Activated naive CD4-positive, alpha-beta T cell treated with Interleukin-2 at 50 U/mL for 16 hours (primary cell): ENCODE results near the gene CT45A9.
"Not testable (repeated sequence)": the region's sequence is repeated elsewhere in the genome, so short reads cannot be mapped to it uniquely, and the experiment has no call there.

ENCODE experiments used
- DNase-seq: peaks from one replicate; pipeline ENCODE4 v3.0.0-alpha.2; 2020

The CT45A9 gene, protein sequence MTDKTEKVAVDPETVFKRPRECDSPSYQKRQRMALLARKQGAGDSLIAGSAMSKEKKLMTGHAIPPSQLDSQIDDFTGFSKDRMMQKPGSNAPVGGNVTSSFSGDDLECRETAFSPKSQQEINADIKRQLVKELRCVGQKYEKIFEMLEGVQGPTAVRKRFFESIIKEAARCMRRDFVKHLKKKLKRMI

DNA sequence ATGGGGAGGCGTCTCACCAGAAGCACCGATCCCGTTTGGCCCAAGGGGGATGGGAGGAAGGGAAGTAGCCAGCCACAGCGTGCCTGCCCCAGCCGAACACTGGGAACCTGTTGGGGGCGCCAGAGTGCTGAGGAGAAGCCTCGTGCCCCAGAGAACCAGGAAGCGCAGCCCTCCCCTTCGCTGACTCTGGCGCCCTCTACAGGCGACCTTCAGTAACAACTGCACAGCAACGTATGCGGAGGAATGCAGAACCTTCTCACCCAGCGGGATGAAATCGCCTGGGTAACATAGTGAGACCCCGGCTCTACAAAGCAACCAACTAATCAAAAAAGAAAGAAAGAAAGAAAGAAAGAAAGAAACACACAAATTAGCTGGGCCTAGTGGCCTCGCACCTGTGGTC is at the start of gene CT45A9:
Gene CT45A9 (minus strand): TSS at position 101 of the 400 bp plus-strand sequence. CDS start 3,751 bp downstream, outside the sequence.
- DNase-seq, result not testable (repeated sequence)

DNA sequence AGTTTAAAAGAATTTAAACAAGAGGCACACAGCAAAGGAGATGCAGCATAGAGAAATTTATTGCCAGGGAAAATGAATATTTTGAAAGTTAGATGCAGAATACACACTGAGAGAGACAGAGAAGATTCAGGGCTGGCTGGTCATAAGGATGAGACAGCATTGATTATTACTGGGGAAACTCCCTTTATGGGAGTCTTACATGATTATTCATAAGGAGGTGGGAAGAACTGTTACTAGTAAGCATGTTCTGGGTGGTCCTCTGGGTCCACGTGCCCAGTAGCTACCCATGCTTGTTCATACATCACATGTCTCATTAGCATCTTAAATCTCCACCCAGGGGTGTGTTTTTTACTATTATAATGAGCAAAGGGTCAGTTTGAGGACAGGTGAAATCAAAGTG is 48.9 kb upstream of the CT45A9 start:
- not testable (repeated sequence) for DNase-seq

DNA sequence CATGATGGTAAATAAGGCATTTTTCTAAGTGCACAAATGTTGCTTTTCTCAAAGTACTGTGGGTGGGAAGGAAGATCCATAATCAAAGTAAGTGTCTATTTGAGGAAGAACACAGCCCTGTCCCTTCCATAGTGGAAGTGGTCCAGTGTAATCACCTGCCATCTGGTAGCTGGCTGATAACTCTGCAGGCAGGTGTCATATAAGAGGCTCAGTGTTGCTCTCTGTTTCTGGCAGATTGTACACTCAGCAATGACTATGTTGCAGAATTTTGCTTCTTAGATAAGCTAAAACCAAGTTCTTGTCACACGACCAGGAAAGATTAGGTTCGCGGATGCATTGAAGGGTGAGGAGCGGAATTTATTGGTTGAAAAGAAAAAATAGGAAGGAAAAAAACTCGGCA is 42.8 kb upstream of the CT45A9 start:
- DNase-seq, result no peak

DNA sequence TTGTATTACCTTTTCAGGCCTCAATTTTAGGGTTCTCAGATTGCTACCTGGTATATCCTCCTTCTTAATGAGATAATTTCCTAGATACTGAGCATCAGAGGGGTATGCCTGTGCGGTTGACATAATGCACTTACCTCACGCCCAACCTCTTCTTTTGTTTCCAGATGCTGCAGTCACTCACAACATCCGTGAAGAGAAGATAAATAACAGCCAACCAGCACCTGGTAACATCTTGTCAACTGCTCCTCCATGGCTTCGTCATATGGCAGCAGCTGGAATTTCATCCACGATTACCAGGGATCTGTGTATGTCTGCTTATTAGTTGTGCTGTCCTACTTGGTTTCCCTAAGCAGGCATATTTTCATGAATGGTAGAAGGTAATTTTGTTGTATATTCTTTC is 38.6 kb upstream of the CT45A9 start:
- DNase-seq, result no peak

DNA sequence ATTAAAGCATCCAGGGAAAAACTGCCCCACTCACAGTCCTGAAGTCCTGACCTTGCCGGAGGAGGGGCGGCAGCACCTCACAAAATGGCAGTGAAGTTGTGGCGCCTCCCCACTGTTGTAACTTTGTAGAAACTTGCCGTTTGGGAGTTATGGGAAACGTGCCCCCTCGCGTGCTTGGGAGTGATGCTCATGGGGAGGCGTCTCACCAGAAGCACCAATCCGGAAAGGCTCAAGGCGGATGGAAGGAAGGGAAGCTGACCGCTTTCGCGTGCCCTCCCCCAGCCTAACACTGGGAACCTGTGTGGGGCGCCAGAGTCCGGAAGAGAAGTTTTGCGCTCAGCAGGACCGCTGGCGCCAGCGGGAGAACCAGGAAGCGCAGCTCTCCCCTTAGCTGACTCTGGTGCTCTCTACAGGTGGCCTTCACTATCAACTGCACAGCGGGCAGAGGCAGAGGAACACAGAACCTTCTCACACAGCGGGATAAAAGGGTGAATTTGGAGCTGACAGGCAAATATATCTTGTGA is 21.7 kb upstream of the CT45A9 start, which contains the start of the genes CT45A10 and SAGE1:
Gene CT45A10 (minus strand): TSS at position 151 of the 524 bp plus-strand sequence. CDS start 8,100 bp downstream, outside the sequence.
Gene SAGE1 (plus strand): TSS at position 423 of the 524 bp plus-strand sequence. CDS start 2,527 bp downstream, outside the sequence.
- no peak for DNase-seq

DNA sequence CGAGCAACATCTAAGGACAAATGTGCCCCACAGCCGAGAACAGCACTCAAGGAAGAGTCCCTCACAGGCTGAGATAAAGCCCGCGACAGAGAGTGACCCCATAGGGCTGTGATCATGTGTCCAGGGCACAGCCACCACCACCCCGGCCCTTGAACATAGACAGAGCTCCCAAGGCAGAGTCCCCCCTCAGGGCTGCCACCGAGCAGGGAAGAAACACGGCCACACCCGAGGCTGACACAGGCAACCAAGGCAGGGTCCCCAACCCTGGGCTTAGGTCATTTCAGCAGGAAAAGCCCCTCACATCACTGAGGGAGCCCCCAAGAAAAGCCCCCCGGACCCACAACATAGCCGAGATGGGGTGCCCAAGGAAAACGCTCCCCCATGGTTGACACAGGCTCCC is 21.2 kb upstream of the CT45A9 start:
- DNase-seq, result no peak

DNA sequence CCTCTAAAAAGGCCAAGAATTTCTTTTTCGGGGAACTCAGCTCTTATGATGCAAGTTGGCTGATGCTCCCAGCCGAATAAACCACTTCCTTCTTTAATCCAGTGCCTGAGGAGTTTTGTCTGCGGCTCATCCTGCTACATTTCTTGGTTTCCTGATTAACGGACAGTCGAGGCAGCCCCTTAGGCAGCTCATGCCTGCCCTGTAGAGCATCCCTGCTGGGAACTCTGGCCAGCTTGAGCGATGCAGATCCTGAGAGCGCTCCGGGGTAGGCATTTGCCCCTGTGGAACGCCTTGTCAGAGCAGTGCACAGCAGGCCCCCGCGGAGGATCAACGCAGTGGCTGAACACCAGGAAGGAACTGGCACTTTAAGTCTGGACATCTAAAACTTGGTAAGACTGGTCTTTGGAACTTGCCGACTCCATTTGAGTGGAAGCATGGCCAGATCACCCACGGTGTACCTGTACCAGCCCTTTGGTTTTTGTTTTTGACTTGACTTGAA is 18.5 kb upstream of the CT45A9 start:
- no peak for DNase-seq

DNA sequence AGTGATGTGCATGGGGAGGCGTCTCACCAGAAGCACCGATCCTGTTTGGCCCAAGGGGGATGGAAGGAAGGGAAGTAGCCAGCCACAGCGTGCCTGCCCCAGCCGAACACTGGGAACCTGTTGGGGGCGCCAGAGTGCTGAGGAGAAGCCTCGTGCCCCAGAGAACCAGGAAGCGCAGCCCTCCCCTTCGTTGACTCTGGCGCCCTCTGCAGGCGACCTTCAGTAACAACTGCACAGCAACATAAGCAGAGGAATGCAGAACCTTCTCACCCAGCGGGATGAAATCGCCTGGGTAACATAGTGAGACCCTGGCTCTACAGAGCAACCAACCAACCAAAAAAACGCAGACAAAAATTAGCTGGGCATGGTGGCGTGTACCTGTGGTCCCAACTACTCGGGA is 17.4 kb upstream of the CT45A9 start:
- DNase-seq, result peak; percentile 1

DNA sequence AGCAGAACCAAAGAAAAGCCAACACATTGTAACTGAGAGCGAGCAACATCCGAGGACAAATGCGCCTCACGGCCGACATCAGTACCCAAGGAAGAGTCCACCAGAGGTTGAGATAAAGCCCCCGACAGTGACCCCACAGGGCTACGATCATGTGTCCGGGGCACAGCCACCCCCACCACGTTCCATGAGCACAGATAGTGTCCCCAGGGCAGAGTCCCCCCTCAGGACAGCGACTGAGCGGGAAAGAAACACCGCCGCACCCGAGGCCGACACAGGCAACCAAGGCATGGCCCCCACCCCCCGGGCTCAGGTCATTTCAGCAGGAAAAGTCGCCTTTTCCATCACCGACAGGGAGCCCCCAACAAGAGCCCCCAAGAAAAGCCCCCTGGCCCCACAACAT is 16.6 kb upstream of the CT45A9 start:
- DNase-seq, result not testable (repeated sequence)

DNA sequence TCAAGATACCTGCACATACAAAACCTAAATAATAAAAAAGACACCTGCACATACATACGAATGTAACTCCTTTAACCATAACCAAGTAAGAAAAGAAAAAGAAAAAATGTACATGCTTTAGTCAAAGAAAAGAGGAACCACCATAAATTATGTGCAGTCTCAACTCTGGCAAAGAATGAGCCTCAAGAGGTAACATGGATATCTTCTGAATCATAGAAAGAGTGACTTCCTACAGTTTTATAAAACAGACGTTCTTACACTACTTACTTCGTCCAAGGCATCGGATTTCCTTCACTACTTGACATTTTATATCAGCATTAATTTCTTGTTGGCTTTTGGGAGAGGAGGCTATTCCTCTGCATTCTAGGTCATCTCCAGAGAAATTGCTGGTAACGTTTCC is 11.1 kb upstream of the CT45A9 start:
- DNase-seq, result not testable (repeated sequence)

DNA sequence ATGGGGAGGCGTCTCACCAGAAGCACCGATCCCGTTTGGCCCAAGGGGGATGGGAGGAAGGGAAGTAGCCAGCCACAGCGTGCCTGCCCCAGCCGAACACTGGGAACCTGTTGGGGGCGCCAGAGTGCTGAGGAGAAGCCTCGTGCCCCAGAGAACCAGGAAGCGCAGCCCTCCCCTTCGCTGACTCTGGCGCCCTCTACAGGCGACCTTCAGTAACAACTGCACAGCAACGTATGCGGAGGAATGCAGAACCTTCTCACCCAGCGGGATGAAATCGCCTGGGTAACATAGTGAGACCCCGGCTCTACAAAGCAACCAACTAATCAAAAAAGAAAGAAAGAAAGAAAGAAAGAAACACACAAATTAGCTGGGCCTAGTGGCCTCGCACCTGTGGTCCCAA is 17.2 kb downstream of the CT45A9 start, which contains the start of gene CT45A8:
Gene CT45A8 (minus strand): TSS at position 101 of the 400 bp plus-strand sequence. CDS start 3,755 bp downstream, outside the sequence.
- not testable (repeated sequence) for DNase-seq

DNA sequence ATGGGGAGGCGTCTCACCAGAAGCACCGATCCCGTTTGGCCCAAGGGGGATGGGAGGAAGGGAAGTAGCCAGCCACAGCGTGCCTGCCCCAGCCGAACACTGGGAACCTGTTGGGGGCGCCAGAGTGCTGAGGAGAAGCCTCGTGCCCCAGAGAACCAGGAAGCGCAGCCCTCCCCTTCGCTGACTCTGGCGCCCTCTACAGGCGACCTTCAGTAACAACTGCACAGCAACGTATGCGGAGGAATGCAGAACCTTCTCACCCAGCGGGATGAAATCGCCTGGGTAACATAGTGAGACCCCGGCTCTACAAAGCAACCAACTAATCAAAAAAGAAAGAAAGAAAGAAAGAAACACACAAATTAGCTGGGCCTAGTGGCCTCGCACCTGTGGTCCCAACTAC is 34.4 kb downstream of the CT45A9 start, which contains the start of gene CT45A7:
Gene CT45A7 (minus strand): TSS at position 101 of the 400 bp plus-strand sequence. CDS start 3,747 bp downstream, outside the sequence.
- DNase-seq, result not testable (repeated sequence)

DNA sequence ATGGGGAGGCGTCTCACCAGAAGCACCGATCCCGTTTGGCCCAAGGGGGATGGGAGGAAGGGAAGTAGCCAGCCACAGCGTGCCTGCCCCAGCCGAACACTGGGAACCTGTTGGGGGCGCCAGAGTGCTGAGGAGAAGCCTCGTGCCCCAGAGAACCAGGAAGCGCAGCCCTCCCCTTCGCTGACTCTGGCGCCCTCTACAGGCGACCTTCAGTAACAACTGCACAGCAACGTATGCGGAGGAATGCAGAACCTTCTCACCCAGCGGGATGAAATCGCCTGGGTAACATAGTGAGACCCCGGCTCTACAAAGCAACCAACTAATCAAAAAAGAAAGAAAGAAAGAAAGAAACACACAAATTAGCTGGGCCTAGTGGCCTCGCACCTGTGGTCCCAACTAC is 51.7 kb downstream of the CT45A9 start, which contains the start of gene CT45A2:
Gene CT45A2 (minus strand): TSS at position 101 of the 400 bp plus-strand sequence. CDS start 3,747 bp downstream, outside the sequence.
- not testable (repeated sequence) for DNase-seq
